H1 (cell line): ENCODE measurements around the gene ANO9. TPM values are rescaled to one million over a fixed set of nuclear protein-coding genes. Genes with fewer than 3 reads are reported as not detected.

ENCODE experiments used
- CTCF ChIA-PET: fragments of 300-600 bp; sonication (Branson Sonifier 250); formaldehyde crosslinking; loops from one replicate; lab custom pipeline; 2021; ENCODE audit not compliant: partially characterized antibody; lab: Charles Lee
- POLR2A ChIA-PET: fragments of 300-600 bp; sonication (Branson Sonifier 250); formaldehyde crosslinking; loops from one replicate; lab custom pipeline; 2021; ENCODE audit warnings: inconsistent platforms; ENCODE audit not compliant: partially characterized antibody; lab: Charles Lee
- DNase-seq, 2 experiments: peaks; one replicate each; pipeline versions ENCODE4 v3.0.0 to v3.0.0-alpha.2; 2010 to 2022; ENCODE audit warnings: low spot score in 2 of 2, low read depth in 1 of 2, mixed read lengths in 1 of 2
- FAIRE-seq: peaks from 2 replicates; lab custom pipeline; 2011; peaks lifted over from hg19 to GRCh38; lab: Jason Lieb, UNC
- H2AFZ ChIP-seq: 2 replicates; pipeline ENCODE4 v1.8.1; 2012; ENCODE audit warnings: low read length, inconsistent platforms
- H2AK5ac ChIP-seq: 2 replicates; pipeline ENCODE4 v1.6.1; 2013; ENCODE audit warnings: low read depth, low read length
- H2BK120ac ChIP-seq: replicated peaks from 2 replicates; pipeline ENCODE3; 2013; ENCODE audit warnings: low read depth, low read length, inconsistent platforms
- H2BK12ac ChIP-seq: 2 replicates; pipeline ENCODE4 v1.6.1; 2013; ENCODE audit warnings: low read depth, low read length
- H2BK15ac ChIP-seq: 2 replicates; pipeline ENCODE4 v1.6.1; 2013; ENCODE audit warnings: low read length
- H2BK20ac ChIP-seq: 2 replicates; pipeline ENCODE4 v1.6.1; 2013; ENCODE audit warnings: low read length
- H2BK5ac ChIP-seq: 2 replicates; pipeline ENCODE4 v1.6.1; 2013; ENCODE audit warnings: low read depth, low read length
- H3K14ac ChIP-seq: 2 replicates; pipeline ENCODE4 v1.6.1; 2013; ENCODE audit warnings: inconsistent platforms; ENCODE audit not compliant: insufficient read length
- H3K18ac ChIP-seq: 2 replicates; pipeline ENCODE4 v1.6.1; 2013; ENCODE audit warnings: low read length; ENCODE audit errors: extremely low read depth
- H3K23ac ChIP-seq: 2 replicates; pipeline ENCODE4 v1.6.1; 2013; ENCODE audit warnings: inconsistent platforms; ENCODE audit not compliant: insufficient read length
- H3K23me2 ChIP-seq: 2 replicates; pipeline ENCODE4 v1.6.1; 2013; ENCODE audit warnings: low read depth, low read length
- H3K27ac ChIP-seq: 2 replicates; pipeline ENCODE4 v1.6.1; 2011; ENCODE audit warnings: low read depth, low read length, inconsistent platforms
- H3K27me3 ChIP-seq, 4 experiments: replicated peaks in 1 of 4; 1 replicate in 1 of 4; 2 replicates in 3 of 4; pipeline versions ENCODE4 v1.6.1 to v1.8.1; 2011 to 2013; ENCODE audit warnings: low read length in 3 of 4, mild to moderate bottlenecking in 3 of 4, inconsistent platforms in 2 of 4, mixed read lengths in 2 of 4, moderate library complexity in 1 of 4; ENCODE audit not compliant: control insufficient read depth in 3 of 4, insufficient read depth in 3 of 4; ENCODE audit errors: extremely low read depth in 1 of 4
- H3K36me3 ChIP-seq, 4 experiments: 2 replicates each; pipeline versions ENCODE4 v1.6.1 to v1.8.1; 2011 to 2013; ENCODE audit warnings: mild to moderate bottlenecking in 4 of 4, low read length in 3 of 4, moderate library complexity in 2 of 4, control low read depth in 1 of 4, inconsistent platforms in 1 of 4; ENCODE audit not compliant: insufficient read depth in 4 of 4, control insufficient read depth in 2 of 4
- H3K4ac ChIP-seq: replicated peaks from 2 replicates; pipeline ENCODE3; 2013; ENCODE audit warnings: low read length, low read depth, mixed read lengths, inconsistent platforms; ENCODE audit not compliant: insufficient read length
- H3K4me1 ChIP-seq, 4 experiments: replicated peaks in 1 of 4; 1 replicate in 1 of 4; 2 replicates in 3 of 4; pipeline versions ENCODE4 v1.6.1 to v1.8.1; 2011 to 2013; ENCODE audit warnings: low read length in 3 of 4, inconsistent platforms in 2 of 4, mixed read lengths in 1 of 4; ENCODE audit not compliant: insufficient read depth in 4 of 4, control insufficient read depth in 3 of 4
- H3K4me2 ChIP-seq, 2 experiments: 2 replicates each; pipeline versions ENCODE4 v1.6.1 to v1.8.1; 2011 to 2013; ENCODE audit warnings: low read depth in 2 of 2, low read length in 2 of 2, control low read depth in 1 of 2, inconsistent platforms in 1 of 2, mild to moderate bottlenecking in 1 of 2; ENCODE audit not compliant: insufficient read depth in 1 of 2
- H3K4me3 ChIP-seq, 4 experiments: fragments of 200-600, 300-600 bp in 1 of 4; sonication (generic), shearing (Covaris generic), sonication (Bioruptor Twin) in 1 of 4; 2 replicates each; pipeline versions ENCODE4 v1.5.1 to v1.8.1; 2011 to 2016; ENCODE audit warnings: low read length in 4 of 4, low read depth in 3 of 4, control low read depth in 2 of 4, inconsistent platforms in 2 of 4, mild to moderate bottlenecking in 2 of 4, mixed read lengths in 1 of 4, moderate library complexity in 1 of 4; ENCODE audit not compliant: insufficient read depth in 2 of 4; ENCODE audit errors: extremely low read depth in 1 of 4
- H3K56ac ChIP-seq: replicated peaks from 2 replicates; pipeline ENCODE3; 2013; ENCODE audit warnings: low read depth, mild to moderate bottlenecking, mixed read lengths, low read length, inconsistent platforms; ENCODE audit not compliant: insufficient read length
- H3K79me1 ChIP-seq: 2 replicates; pipeline ENCODE4 v1.6.1; 2013; ENCODE audit warnings: low read depth, low read length, control low read depth
- H3K79me2 ChIP-seq, 2 experiments: 2 replicates each; pipeline versions ENCODE4 v1.6.1 to v1.8.1; 2012 to 2013; ENCODE audit warnings: low read length in 2 of 2, mild to moderate bottlenecking in 2 of 2, inconsistent platforms in 1 of 2; ENCODE audit not compliant: insufficient read depth in 2 of 2, control insufficient read depth in 1 of 2
- H3K9ac ChIP-seq, 4 experiments: replicated peaks in 1 of 4; 1 replicate in 1 of 4; 2 replicates in 3 of 4; pipeline versions ENCODE4 v1.6.1 to v1.8.1; 2011 to 2013; ENCODE audit warnings: low read depth in 3 of 4, low read length in 3 of 4, control low read depth in 2 of 4, mild to moderate bottlenecking in 2 of 4, moderate library complexity in 2 of 4, inconsistent platforms in 1 of 4; ENCODE audit errors: extremely low read depth in 1 of 4
- H3K9me3 ChIP-seq, 2 experiments: 2 replicates each; pipeline versions ENCODE4 v1.6.1 to v1.8.1; 2012 to 2013; ENCODE audit warnings: mild to moderate bottlenecking in 2 of 2, moderate library complexity in 2 of 2, control low read depth in 1 of 2, inconsistent platforms in 1 of 2, low read depth in 1 of 2, low read length in 1 of 2, mixed read lengths in 1 of 2; ENCODE audit not compliant: insufficient read depth in 2 of 2
- H4K20me1 ChIP-seq, 2 experiments: replicated peaks in 1 of 2; 2 replicates each; pipeline versions ENCODE3 to v1.8.1; 2011 to 2013; ENCODE audit warnings: inconsistent platforms in 2 of 2, low read length in 2 of 2, mild to moderate bottlenecking in 1 of 2; ENCODE audit not compliant: insufficient read depth in 2 of 2, control insufficient read depth in 1 of 2
- H4K5ac ChIP-seq: 2 replicates; pipeline ENCODE4 v1.6.1; 2013; ENCODE audit warnings: low read length, low read depth, mixed read lengths, inconsistent platforms; ENCODE audit not compliant: insufficient read length
- H4K8ac ChIP-seq: 2 replicates; pipeline ENCODE4 v1.8.0; 2013; ENCODE audit warnings: mild to moderate bottlenecking, moderate library complexity, low read length, inconsistent platforms; ENCODE audit not compliant: insufficient read depth; ENCODE audit errors: extremely low read depth
- H4K91ac ChIP-seq: replicated peaks from 2 replicates; pipeline ENCODE3; 2013; ENCODE audit warnings: low read length, mixed read lengths, inconsistent platforms; ENCODE audit not compliant: insufficient read length
- CBX8 ChIP-seq: fragments of 300-800, 300-1000 bp; sonication (generic); IDR thresholded peaks from 2 replicates; pipeline ENCODE4 v1.7.1; 2016; ENCODE audit warnings: low read depth, low read length, borderline replicate concordance
- E2F6 ChIP-seq: IDR thresholded peaks from 2 replicates; pipeline ENCODE4 v1.6.1; 2012; ENCODE audit warnings: inconsistent platforms
- RFX5 ChIP-seq: IDR thresholded peaks from 2 replicates; pipeline ENCODE4 v1.6.1; 2011; ENCODE audit warnings: low read depth, low read length, improper control_type of control experiment, borderline replicate concordance
- WGBS, 2 experiments: shearing (Covaris generic) in 1 of 2; methylation state at CpG; one replicate each; pipeline versions ENCODE4 v1.1.6 to v1.1.7; 2013 to 2015; ENCODE audit warnings: low lambda C conversion rate in 2 of 2, mixed read lengths in 2 of 2, inconsistent platforms in 1 of 2, low coverage in 1 of 2, missing lambda C conversion rate in 1 of 2; ENCODE audit not compliant: insufficient replicate concordance in 2 of 2, insufficient coverage in 1 of 2, insufficient read length in 1 of 2; ENCODE audit errors: extremely low coverage in 1 of 2, missing lambda C conversion rate in 1 of 2; 5-methylcytosine and 5-hydroxymethylcytosine counted together
- polyA plus RNA-seq, 7 experiments: library from polyadenylated mRNA; depleted of rRNA in 3 of 7; stranded (reverse) in 5 of 7; unstranded in 2 of 7; fragments of >200 nt in 5 of 7; fragments of 200-250 nt in 2 of 7; gene quantifications; 1 replicate in 5 of 7; 2 replicates in 1 of 7; 4 replicates in 1 of 7; pipeline versions ENCODE4 v1.2.1 to v1.2.3, GENCODE V29; 2011 to 2013; ENCODE audit warnings: missing spikeins in 2 of 7, mixed read lengths in 2 of 7
- total RNA-seq: library from RNA; stranded (reverse); fragmentation: NEBNext Ultra II Directional; extraction: Animal tissue kit (Norgen Biotek cat#: 25700); gene quantifications from 2 replicates; pipeline ENCODE4 v1.2.1, GENCODE V29; 2021

Gene ANO9
- total and polyA plus RNA-seq, 2 of the 8 experiments (the other 6 are each of a cell fraction or from before 2014, with no cell fraction given), result 20.0 to 20.7 TPM

- no peaks in the 10 kb centered on the region; a peak in 1 of 7 replicates for H3K4me1 ChIP-seq
- no peaks in the 10 kb centered on the region for H3K23me2 ChIP-seq
- ChIA-PET CTCF (interaction anchor here (0.8 to 1.7 kb wide), 2 partner anchors 16 to 17 kb away, joined by 3 to 5 read pairs; partner anchors contain the start of gene SIGIRR), POLR2A (interaction anchor here (0.7 kb wide), 2 partner anchors 20 to 21 kb away, joined by 3 to 5 read pairs; no protein-coding TSS in a partner anchor)
- no peak overlapping the region for H2BK15ac ChIP-seq
- H3K9ac ChIP-seq, result no peak overlapping the region
- no peak overlapping the region for H4K91ac ChIP-seq
- H3K9me3 ChIP-seq, result peaks cover 6 to 8% of the 10 kb centered on the region in 2 experiments; a peak in 3 of 4 replicates
- no peak overlapping the region for H3K4me2 ChIP-seq
- 0 out of 8 replicates have a peak, but pooled peaks cover 0 to 2% (median 0%) of the 10 kb centered on the region in 4 experiments for H3K36me3 ChIP-seq
- DNase-seq (no peak), FAIRE-seq (no peak)
- H3K14ac ChIP-seq, result no peak overlapping the region
- no peak overlapping the region for H3K23ac ChIP-seq
- H3K18ac ChIP-seq, result no peak overlapping the region
- no peak overlapping the region for H4K5ac ChIP-seq
- H3K79me1 ChIP-seq, result no peaks in the 10 kb centered on the region
- H4K20me1 ChIP-seq, result no peaks in the 10 kb centered on the region
- H3K27me3 ChIP-seq, result no peaks in the 10 kb centered on the region
- no peak overlapping the region for H2BK5ac ChIP-seq
- no peak overlapping the region for H3K27ac ChIP-seq
- H3K56ac ChIP-seq, result no peak overlapping the region
- no peak overlapping the region for H3K4me3 ChIP-seq
- H2BK12ac ChIP-seq, result no peak overlapping the region
- H3K79me2 ChIP-seq, result no peaks in the 10 kb centered on the region
- 87% methylated on average over 17 of the region's 20 CpGs; no CpG with 5 or more reads in 1 of the 2 experiments for WGBS, 2 experiments
- no peak overlapping the region; the same call in 1 of the 2 replicates for H4K8ac ChIP-seq
- no peak overlapping the region for H2BK120ac ChIP-seq
- H2AFZ ChIP-seq, result no peak overlapping the region
- no peak overlapping the region for H2AK5ac ChIP-seq
- no peak overlapping the region for H2BK20ac ChIP-seq
- H3K4ac ChIP-seq, result no peak overlapping the region
- TF ChIP-seq RFX5 (no peak), CBX8 (no peak), E2F6 (no peak)
Observed at GRCh38 chr11:432501-433100, 9.2 kb downstream of the ANO9 start.
